GM23248 (cell line): ENCODE data around the gene ZNF584.

ENCODE experiments used
- EZH2 ChIP-seq: fragments of 200-600 bp; sonication (generic); IDR thresholded peaks from 2 replicates; pipeline ENCODE4 v1.6.1; 2018; ENCODE audit warnings: antibody characterized with exemption, mild to moderate bottlenecking; ENCODE audit not compliant: insufficient read depth, poor library complexity, severe bottlenecking
- EZH2phosphoT487 ChIP-seq: fragments of 200-600 bp; sonication (generic); IDR thresholded peaks from 2 replicates; pipeline ENCODE4 v1.6.1; 2018; ENCODE audit warnings: antibody characterized with exemption, moderate library complexity, mild to moderate bottlenecking, low read depth; ENCODE audit not compliant: insufficient read depth

DNA sequence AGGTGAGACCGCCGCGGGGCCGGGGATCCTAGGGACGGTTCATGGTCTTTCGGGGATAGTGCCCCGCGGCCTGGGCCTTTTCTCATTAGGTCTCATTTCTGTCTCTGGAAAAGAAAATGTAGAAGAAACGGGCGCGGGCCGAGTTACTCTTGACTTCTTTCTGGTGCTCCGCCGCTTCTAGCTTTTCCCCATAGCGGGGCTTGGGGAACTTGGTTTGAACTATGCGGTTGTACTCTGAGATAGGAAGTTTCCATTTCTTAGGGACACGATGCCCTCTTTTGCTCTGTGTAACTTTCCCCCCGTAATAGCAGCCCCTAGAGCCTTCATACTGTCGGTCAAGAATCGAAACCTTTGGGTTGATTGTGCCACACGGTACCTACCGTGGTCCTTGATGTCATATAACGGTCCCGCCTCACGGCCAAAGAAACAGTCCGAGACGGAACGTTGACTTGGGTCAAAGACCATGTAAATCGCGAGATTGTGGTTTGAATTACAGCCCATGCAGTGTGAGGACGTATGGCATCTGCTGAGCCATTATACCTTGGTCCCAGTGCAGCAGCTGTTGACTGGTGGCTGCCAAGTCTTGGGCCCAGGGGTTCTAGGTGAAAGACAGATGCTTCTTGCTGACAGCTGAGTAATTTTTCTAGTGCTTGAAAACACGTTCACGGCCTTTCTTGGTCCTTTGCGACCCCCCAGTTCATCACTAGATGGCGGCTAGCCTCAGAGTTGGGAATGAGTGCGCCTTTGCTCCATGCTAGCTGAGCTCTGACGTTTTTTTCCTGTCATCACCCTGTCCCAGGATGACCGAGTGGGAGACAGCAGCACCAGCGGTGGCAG lies 20.9 kb upstream of the ZNF584 start:
- no peak for TF ChIP-seq EZH2
- TF ChIP-seq EZH2phosphoT487: no peak
